Breast epithelium (tissue), 3 donors: Measurements from ENCODE around the gene ZNF618.

Experiments used
- POLR2A ChIP-seq: fragments of 450-650 bp; IDR thresholded peaks from one replicate; pipeline ENCODE4 v1.6.1; 2016; ENCODE audit warnings: antibody characterized with exemption, mild to moderate bottlenecking, moderate library complexity
- POLR2AphosphoS5 ChIP-seq, 3 donors: sonication (generic); formaldehyde crosslinking; IDR thresholded peaks; one replicate each; pipeline ENCODE4 v1.6.1; 2017; ENCODE audit warnings: antibody characterized with exemption in 3 of 3
- TF ChIP-seq, protein P1 (sequence below), 3 donors: fragments of 450-650 bp; IDR thresholded peaks; one replicate each; pipeline ENCODE4 v1.5.1; 2016 to 2017; ENCODE audit warnings: antibody characterized with exemption in 3 of 3, mild to moderate bottlenecking in 3 of 3, moderate library complexity in 3 of 3

DNA sequence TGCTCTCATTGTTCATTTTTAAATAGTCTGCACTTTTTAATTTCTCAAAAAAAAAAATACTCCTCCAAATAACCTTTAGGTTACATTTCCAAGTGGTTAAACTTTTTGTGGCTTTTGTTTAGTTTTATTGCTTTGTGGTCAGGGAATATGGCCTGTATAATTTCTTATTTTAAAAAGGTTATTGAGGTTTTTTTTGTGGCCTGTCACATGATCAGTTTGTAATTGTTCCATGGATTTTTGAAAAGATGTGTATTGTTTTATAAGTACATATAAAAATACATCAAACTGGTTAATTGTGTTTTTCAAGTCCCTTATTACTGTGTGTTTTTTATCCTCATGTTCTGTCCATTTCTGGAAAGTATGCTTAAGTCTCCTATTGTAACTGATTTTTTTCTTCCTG is 64.0 kb downstream of the ZNF618 start:
- TF ChIP-seq, protein P1, sequence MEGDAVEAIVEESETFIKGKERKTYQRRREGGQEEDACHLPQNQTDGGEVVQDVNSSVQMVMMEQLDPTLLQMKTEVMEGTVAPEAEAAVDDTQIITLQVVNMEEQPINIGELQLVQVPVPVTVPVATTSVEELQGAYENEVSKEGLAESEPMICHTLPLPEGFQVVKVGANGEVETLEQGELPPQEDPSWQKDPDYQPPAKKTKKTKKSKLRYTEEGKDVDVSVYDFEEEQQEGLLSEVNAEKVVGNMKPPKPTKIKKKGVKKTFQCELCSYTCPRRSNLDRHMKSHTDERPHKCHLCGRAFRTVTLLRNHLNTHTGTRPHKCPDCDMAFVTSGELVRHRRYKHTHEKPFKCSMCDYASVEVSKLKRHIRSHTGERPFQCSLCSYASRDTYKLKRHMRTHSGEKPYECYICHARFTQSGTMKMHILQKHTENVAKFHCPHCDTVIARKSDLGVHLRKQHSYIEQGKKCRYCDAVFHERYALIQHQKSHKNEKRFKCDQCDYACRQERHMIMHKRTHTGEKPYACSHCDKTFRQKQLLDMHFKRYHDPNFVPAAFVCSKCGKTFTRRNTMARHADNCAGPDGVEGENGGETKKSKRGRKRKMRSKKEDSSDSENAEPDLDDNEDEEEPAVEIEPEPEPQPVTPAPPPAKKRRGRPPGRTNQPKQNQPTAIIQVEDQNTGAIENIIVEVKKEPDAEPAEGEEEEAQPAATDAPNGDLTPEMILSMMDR (IDR thresholded peaks at IDR 0.05), result no peak
- no peak for TF ChIP-seq POLR2A
- TF ChIP-seq POLR2AphosphoS5 (IDR thresholded peaks at IDR 0.05), result no peak
